ENCODE results near the gene IFITM5.

The IFITM5 gene

GRCh38 chr11:295351-296170 lies 3.8 kb downstream of the IFITM5 start:
- no peak for DNase-seq (ENCODE audit: low read depth)

GRCh38 chr11:294780-295179 lies 4.5 kb downstream of the IFITM5 start:
- DNase-seq (ENCODE audit: low read depth), result no peak

GRCh38 chr11:293852-294661 lies 5.3 kb downstream of the IFITM5 start:
- no peak for DNase-seq (ENCODE audit: low read depth)

GRCh38 chr11:293271-293851 lies 6.0 kb downstream of the IFITM5 start:
- DNase-seq (ENCODE audit: low read depth), result no peak

- DNase-seq (ENCODE audit: low read depth), result no peak
Measured at GRCh38 chr11:292211-293121, 6.9 kb downstream of the IFITM5 start.

- DNase-seq (ENCODE audit: low read depth), result no peak
Measured at GRCh38 chr11:291281-292210, 7.8 kb downstream of the IFITM5 start.

- no peak for DNase-seq (ENCODE audit: low read depth)
Measured at GRCh38 chr11:290621-291231, 8.6 kb downstream of the IFITM5 start.

GRCh38 chr11:289712-290620 lies 9.4 kb downstream of the IFITM5 start:
- no peak for DNase-seq (ENCODE audit: low read depth)

- no peak for DNase-seq (ENCODE audit: low read depth)
Measured at GRCh38 chr11:289398-289711, 10.0 kb downstream of the IFITM5 start.

- DNase-seq (ENCODE audit: low read depth), result no peak
Measured at GRCh38 chr11:288478-289397, 10.6 kb downstream of the IFITM5 start, which contains the start of gene PGGHG. TSS of gene PGGHG (plus strand) at chr11:289126. CDS start at chr11:289817, 691 bp downstream.

- DNase-seq (ENCODE audit: low read depth), result peak; percentile 67
Measured at GRCh38 chr11:287821-288477, 11.4 kb downstream of the IFITM5 start.

- DNase-seq (ENCODE audit: low read depth), result peak; percentile 77
Measured at GRCh38 chr11:286977-287820, 12.1 kb downstream of the IFITM5 start.

GRCh38 chr11:285894-286220 lies 13.5 kb downstream of the IFITM5 start:
- DNase-seq (ENCODE audit: low read depth), result no peak

GRCh38 chr11:285021-285893 lies 14.1 kb downstream of the IFITM5 start:
- DNase-seq (ENCODE audit: low read depth), result no peak
